Smooth muscle cell (in vitro differentiated cells): ENCODE measurements around the gene CADPS2. TPM values are rescaled to one million over a fixed set of nuclear protein-coding genes. Genes with fewer than 3 reads are reported as not detected.

Source experiments
- DNase-seq: peaks from one replicate; lab custom pipeline; 2025; ENCODE audit not compliant: unreplicated experiment; lab: John Stamatoyannopoulos, UW
- H2AFZ ChIP-seq: fragments of 200-600 bp; sonication (generic); 2 replicates; pipeline ENCODE4 v1.6.0; 2016; ENCODE audit warnings: antibody characterized with exemption, low read depth, mild to moderate bottlenecking
- H3F3A ChIP-seq: fragments of 200-600 bp; sonication (generic); 2 replicates; pipeline ENCODE4 v1.6.0; 2017; ENCODE audit warnings: antibody characterized with exemption, low read depth
- H3K27ac ChIP-seq: fragments of 200-600 bp; sonication (generic); 2 replicates; pipeline ENCODE4 v1.5.1; 2016; ENCODE audit warnings: low read depth, mild to moderate bottlenecking
- H3K27me3 ChIP-seq: fragments of 200-600 bp; sonication (generic); 2 replicates; pipeline ENCODE4 v1.6.1; 2016; ENCODE audit warnings: low read depth, mild to moderate bottlenecking
- H3K36me3 ChIP-seq: fragments of 200-600 bp; sonication (generic); 2 replicates; pipeline ENCODE4 v1.5.1; 2016; ENCODE audit warnings: low read depth
- H3K4me1 ChIP-seq: fragments of 200-600 bp; sonication (generic); 2 replicates; pipeline ENCODE4 v1.5.1; 2016; ENCODE audit warnings: low read depth
- H3K4me2 ChIP-seq: fragments of 200-600 bp; sonication (generic); 2 replicates; pipeline ENCODE4 v1.6.0; 2016; ENCODE audit warnings: mild to moderate bottlenecking
- H3K4me3 ChIP-seq: fragments of 200-600 bp; sonication (generic); 2 replicates; pipeline ENCODE4 v1.5.1; 2016; ENCODE audit warnings: mild to moderate bottlenecking
- H3K79me2 ChIP-seq: fragments of 200-600 bp; sonication (generic); 2 replicates; pipeline ENCODE4 v1.6.0; 2016; ENCODE audit warnings: low read depth, mild to moderate bottlenecking
- H3K9ac ChIP-seq: fragments of 200-600 bp; sonication (generic); 2 replicates; pipeline ENCODE4 v1.6.0; 2016; ENCODE audit warnings: low read depth
- H3K9me3 ChIP-seq: fragments of 200-600 bp; sonication (generic); replicated peaks from 2 replicates; pipeline ENCODE4 v1.5.1; 2016; ENCODE audit warnings: low read depth
- H4K20me1 ChIP-seq: fragments of 200-600 bp; sonication (generic); 2 replicates; pipeline ENCODE4 v1.6.0; 2016; ENCODE audit warnings: low read depth
- WGBS: methylation state at CpG from one replicate; pipeline ENCODE4 v1.1.7; 2016; ENCODE audit warnings: low lambda C conversion rate; 5-methylcytosine and 5-hydroxymethylcytosine counted together
- polyA plus RNA-seq: library from polyadenylated mRNA; unstranded; fragments of >200 nt; fragmentation: Nextera tagmentation; extraction: Ambion mirVana; gene quantifications from 2 replicates; pipeline ENCODE4 v1.2.1, GENCODE V29; 2016
- total RNA-seq: library from RNA; depleted of rRNA; stranded (reverse); fragments of >200 nt; gene quantifications from 2 replicates; pipeline ENCODE4 v1.2.3, GENCODE V29; 2014
- TF ChIP-seq, protein P1 (sequence below): fragments of 200-600 bp; sonication (generic); IDR thresholded peaks from 2 replicates; pipeline ENCODE4 v1.5.1; 2017; ENCODE audit warnings: borderline replicate concordance, mild to moderate bottlenecking, antibody characterized with exemption; ENCODE audit not compliant: insufficient read depth, poor library complexity, severe bottlenecking

CADPS2 gene
- total and polyA plus RNA-seq, 2 experiments from 2014 or later: 8.5 to 15.6 TPM

GRCh38 chr7:122448893-122449589, 437.2 kb downstream of the CADPS2 start:
- no peak overlapping the region for H3K4me3 ChIP-seq
- no peaks in the 10 kb centered on the region for H3K27me3 ChIP-seq
- no peak for DNase-seq
- H3K9ac ChIP-seq: no peak overlapping the region
- peaks cover 8% of the 10 kb centered on the region for H3K4me1 ChIP-seq
- TF ChIP-seq, protein P1, sequence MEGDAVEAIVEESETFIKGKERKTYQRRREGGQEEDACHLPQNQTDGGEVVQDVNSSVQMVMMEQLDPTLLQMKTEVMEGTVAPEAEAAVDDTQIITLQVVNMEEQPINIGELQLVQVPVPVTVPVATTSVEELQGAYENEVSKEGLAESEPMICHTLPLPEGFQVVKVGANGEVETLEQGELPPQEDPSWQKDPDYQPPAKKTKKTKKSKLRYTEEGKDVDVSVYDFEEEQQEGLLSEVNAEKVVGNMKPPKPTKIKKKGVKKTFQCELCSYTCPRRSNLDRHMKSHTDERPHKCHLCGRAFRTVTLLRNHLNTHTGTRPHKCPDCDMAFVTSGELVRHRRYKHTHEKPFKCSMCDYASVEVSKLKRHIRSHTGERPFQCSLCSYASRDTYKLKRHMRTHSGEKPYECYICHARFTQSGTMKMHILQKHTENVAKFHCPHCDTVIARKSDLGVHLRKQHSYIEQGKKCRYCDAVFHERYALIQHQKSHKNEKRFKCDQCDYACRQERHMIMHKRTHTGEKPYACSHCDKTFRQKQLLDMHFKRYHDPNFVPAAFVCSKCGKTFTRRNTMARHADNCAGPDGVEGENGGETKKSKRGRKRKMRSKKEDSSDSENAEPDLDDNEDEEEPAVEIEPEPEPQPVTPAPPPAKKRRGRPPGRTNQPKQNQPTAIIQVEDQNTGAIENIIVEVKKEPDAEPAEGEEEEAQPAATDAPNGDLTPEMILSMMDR: no peak
- no peaks in the 10 kb centered on the region for H3K9me3 ChIP-seq
- H3K4me2 ChIP-seq: no peak overlapping the region
- no peak overlapping the region for H3K27ac ChIP-seq
- no peaks in the 10 kb centered on the region for H3K79me2 ChIP-seq
- 86% methylated on average over 5 of the region's 5 CpGs for WGBS
- H3F3A ChIP-seq: no peaks in the 10 kb centered on the region
- no peaks in the 10 kb centered on the region for H3K36me3 ChIP-seq
- no peaks in the 10 kb centered on the region for H4K20me1 ChIP-seq
- no peak overlapping the region for H2AFZ ChIP-seq

DNA sequence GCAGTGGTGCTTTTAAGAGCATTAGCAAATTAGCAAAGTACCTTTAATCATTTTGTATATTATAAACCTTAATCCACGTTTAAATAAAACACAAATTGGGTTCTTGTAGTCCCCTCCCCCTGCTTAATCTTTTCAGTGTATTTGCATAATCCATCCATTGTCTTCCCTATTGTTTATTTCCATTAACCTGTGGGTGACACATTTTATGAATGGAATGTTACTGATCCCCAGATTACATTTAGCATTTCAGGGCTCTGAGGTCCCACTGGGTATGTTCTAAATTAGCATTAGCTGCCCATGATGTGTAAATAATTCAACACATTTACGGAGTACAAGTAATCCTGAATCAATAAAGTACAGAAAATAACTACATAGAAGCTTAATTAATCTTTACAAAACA, 443.3 kb downstream of the CADPS2 start:
- peaks cover 47% of the 10 kb centered on the region for H3K4me1 ChIP-seq
- no peaks in the 10 kb centered on the region for H3F3A ChIP-seq
- H3K9ac ChIP-seq: no peak overlapping the region
- H3K36me3 ChIP-seq: no peaks in the 10 kb centered on the region
- no peak overlapping the region for H3K27ac ChIP-seq
- H4K20me1 ChIP-seq: no peaks in the 10 kb centered on the region
- no peaks in the 10 kb centered on the region for H3K79me2 ChIP-seq
- no peak overlapping the region for H2AFZ ChIP-seq
- H3K27me3 ChIP-seq: no peaks in the 10 kb centered on the region
- H3K4me3 ChIP-seq: no peak overlapping the region
- no peak overlapping the region for H3K4me2 ChIP-seq
- DNase-seq: no peak
- H3K9me3 ChIP-seq: no peaks in the 10 kb centered on the region
- TF ChIP-seq, protein P1: no peak
- 11% methylated on average over 2 of the region's 2 CpGs for WGBS

DNA sequence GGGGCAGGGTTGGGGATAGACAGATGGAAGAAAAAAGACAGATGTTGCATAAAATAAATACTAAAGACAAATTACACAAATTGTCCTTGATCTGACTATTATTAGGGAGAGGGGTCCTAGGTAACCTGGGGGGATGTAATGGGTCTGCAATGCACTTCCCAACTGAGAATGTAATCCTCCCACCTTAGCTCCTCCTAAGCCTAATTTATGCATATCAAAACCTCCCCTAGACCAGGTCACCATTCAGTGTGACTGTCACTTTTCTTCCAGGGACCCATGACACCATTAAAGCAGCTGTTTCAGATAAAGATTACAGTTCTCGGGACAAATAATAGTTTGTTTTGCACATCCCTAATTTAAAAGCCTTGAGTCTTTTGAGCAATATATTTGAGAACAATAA, 447.8 kb downstream of the CADPS2 start:
- WGBS: 73% methylated on average over 1 of the region's 1 CpG
- no peak for DNase-seq
- TF ChIP-seq, protein P1: no peak

GRCh38 chr7:122438006-122438405, 448.3 kb downstream of the CADPS2 start:
- no peaks in the 10 kb centered on the region for H3K79me2 ChIP-seq
- H3K9ac ChIP-seq: no peak overlapping the region
- H3K4me3 ChIP-seq: no peak overlapping the region
- H4K20me1 ChIP-seq: no peaks in the 10 kb centered on the region
- WGBS: 28% methylated on average over 3 of the region's 3 CpGs
- no peaks in the 10 kb centered on the region for H3K9me3 ChIP-seq
- H3K4me2 ChIP-seq: no peak overlapping the region
- H3K27ac ChIP-seq: no peak overlapping the region
- H3K4me1 ChIP-seq: peaks cover 76% of the 10 kb centered on the region
- no peak for DNase-seq
- H3K27me3 ChIP-seq: no peaks in the 10 kb centered on the region
- TF ChIP-seq, protein P1: no peak
- H3F3A ChIP-seq: no peaks in the 10 kb centered on the region
- no peaks in the 10 kb centered on the region for H3K36me3 ChIP-seq
- no peak overlapping the region for H2AFZ ChIP-seq

More for the DNA sequence above, 447.8 kb downstream of the CADPS2 start:
- peaks cover 78% of the 10 kb centered on the region for H3K4me1 ChIP-seq
- no peak overlapping the region for H3K27ac ChIP-seq
- H3K36me3 ChIP-seq: no peaks in the 10 kb centered on the region
- no peaks in the 10 kb centered on the region for H3K9me3 ChIP-seq
- no peaks in the 10 kb centered on the region for H3K79me2 ChIP-seq
- no peaks in the 10 kb centered on the region for H3K27me3 ChIP-seq
- H2AFZ ChIP-seq: no peak overlapping the region
- H3K4me3 ChIP-seq: no peak overlapping the region
- H3K4me2 ChIP-seq: no peak overlapping the region
- H3F3A ChIP-seq: no peaks in the 10 kb centered on the region
- H4K20me1 ChIP-seq: no peaks in the 10 kb centered on the region
- H3K9ac ChIP-seq: no peak overlapping the region
